GDM1 (cell line): ENCODE measurements around the gene TMBIM6.
A peak's percentile ranks its signal among the peaks of the same experiment; 100 is the strongest.
"Not testable (repeated sequence)": the region's sequence is repeated elsewhere in the genome, so short reads cannot be mapped to it uniquely, and the experiment has no call there.

ENCODE experiments used
- DNase-seq: peaks from one replicate; lab custom pipeline; 2025; lab: John Stamatoyannopoulos, UW

TMBIM6 gene

GRCh38 chr12:49730050-49730449 is 11.3 kb upstream of the TMBIM6 start:
- DNase-seq: no peak

GRCh38 chr12:49730568-49731101 is 10.7 kb upstream of the TMBIM6 start:
- DNase-seq: no peak

- DNase-seq: no peak
Observed at GRCh38 chr12:49733219-49734017, 7.9 kb upstream of the TMBIM6 start.

- not testable (repeated sequence) for DNase-seq
Observed at GRCh38 chr12:49734900-49735299, 6.5 kb upstream of the TMBIM6 start.

- not testable (repeated sequence) for DNase-seq
Observed at GRCh38 chr12:49738721-49739120, 2.6 kb upstream of the TMBIM6 start.

GRCh38 chr12:49740277-49740676 is 1.1 kb upstream of the TMBIM6 start:
- DNase-seq: not testable (repeated sequence)

GRCh38 chr12:49741882-49742620 is 694 bp downstream of the TMBIM6 start:
- DNase-seq: peak; percentile 68

GRCh38 chr12:49744363-49744885 is 3.1 kb downstream of the TMBIM6 start:
- no peak for DNase-seq

- no peak for DNase-seq
Observed at GRCh38 chr12:49748306-49748705, 6.9 kb downstream of the TMBIM6 start.

GRCh38 chr12:49748800-49749199 is 7.4 kb downstream of the TMBIM6 start:
- DNase-seq: no peak

- DNase-seq: no peak
Observed at GRCh38 chr12:49750027-49750995, 9.0 kb downstream of the TMBIM6 start.

- no peak for DNase-seq
Observed at GRCh38 chr12:49750996-49751393, 9.6 kb downstream of the TMBIM6 start.

- no peak for DNase-seq
Observed at GRCh38 chr12:49761677-49762467, 20.5 kb downstream of the TMBIM6 start.

- DNase-seq: no peak
Observed at GRCh38 chr12:49762468-49762847, 21.1 kb downstream of the TMBIM6 start.

- DNase-seq: peak; percentile 48
Observed at GRCh38 chr12:49763006-49763591, 21.7 kb downstream of the TMBIM6 start.

GRCh38 chr12:49764126-49764525 is 22.8 kb downstream of the TMBIM6 start:
- DNase-seq: no peak

GRCh38 chr12:49766115-49766455 is 24.7 kb downstream of the TMBIM6 start:
- no peak for DNase-seq

- DNase-seq: no peak
Observed at GRCh38 chr12:49767333-49767732, 26.0 kb downstream of the TMBIM6 start.

- not testable (repeated sequence) for DNase-seq
Observed at GRCh38 chr12:49773102-49773501, 31.7 kb downstream of the TMBIM6 start.

GRCh38 chr12:49776413-49776812 is 35.1 kb downstream of the TMBIM6 start:
- DNase-seq: peak; percentile 26

- no peak for DNase-seq
Observed at GRCh38 chr12:49776858-49777257, 35.5 kb downstream of the TMBIM6 start.
